Ramos (cell line): ENCODE data around the gene MDH2.
"Not testable (repeated sequence)": the region's sequence is repeated elsewhere in the genome, so short reads cannot be mapped to it uniquely, and the experiment has no call there.

Experiments
- in situ Hi-C: fragments of 300-500 bp; cut with MboI; formaldehyde crosslinking; loops from one replicate; pipeline ENCODE4 v1.14.3; 2022; ENCODE audit warnings: low sequenced_read_pairs; ENCODE audit not compliant: unreplicated experiment

MDH2 gene

GRCh38 chr7:76044375-76044865 is 3.5 kb upstream of the MDH2 start:
- in situ Hi-C loops = no loop called here

- in situ Hi-C loops = no loop called here
Observed at GRCh38 chr7:76047305-76047810, 548 bp upstream of the MDH2 start.

GRCh38 chr7:76048668-76048988 is 722 bp downstream of the MDH2 start:
- in situ Hi-C loops = no loop called here

GRCh38 chr7:76049295-76049694 is 1.4 kb downstream of the MDH2 start:
- in situ Hi-C loops = no loop called here

DNA sequence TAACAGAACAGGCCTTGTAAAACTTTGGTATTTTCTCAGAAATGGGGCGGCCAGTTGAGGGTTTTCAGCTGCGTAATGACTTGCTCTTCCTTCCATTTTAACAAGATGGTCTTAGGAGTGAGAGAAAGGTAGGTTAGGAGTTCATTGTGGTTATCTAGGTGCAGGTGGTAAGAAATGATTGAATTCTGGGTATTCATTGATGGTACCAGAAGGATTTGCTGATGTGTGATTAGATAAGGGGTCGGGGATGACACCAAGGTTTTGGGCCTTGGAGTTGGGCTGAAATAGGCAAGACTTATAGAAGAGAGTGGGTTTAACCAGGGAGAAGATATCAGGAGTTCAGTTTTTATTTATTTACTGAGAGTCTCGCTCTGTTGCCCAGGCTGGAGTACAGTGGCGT is 2.6 kb downstream of the MDH2 start:
- in situ Hi-C loops = no loop called here

GRCh38 chr7:76051840-76052239 is 3.9 kb downstream of the MDH2 start:
- in situ Hi-C loops = no loop called here

- in situ Hi-C loops = not testable (repeated sequence)
Observed at GRCh38 chr7:76052681-76053080, 4.8 kb downstream of the MDH2 start.

- in situ Hi-C loops = no loop called here
Observed at GRCh38 chr7:76053461-76053860, 5.6 kb downstream of the MDH2 start.

DNA sequence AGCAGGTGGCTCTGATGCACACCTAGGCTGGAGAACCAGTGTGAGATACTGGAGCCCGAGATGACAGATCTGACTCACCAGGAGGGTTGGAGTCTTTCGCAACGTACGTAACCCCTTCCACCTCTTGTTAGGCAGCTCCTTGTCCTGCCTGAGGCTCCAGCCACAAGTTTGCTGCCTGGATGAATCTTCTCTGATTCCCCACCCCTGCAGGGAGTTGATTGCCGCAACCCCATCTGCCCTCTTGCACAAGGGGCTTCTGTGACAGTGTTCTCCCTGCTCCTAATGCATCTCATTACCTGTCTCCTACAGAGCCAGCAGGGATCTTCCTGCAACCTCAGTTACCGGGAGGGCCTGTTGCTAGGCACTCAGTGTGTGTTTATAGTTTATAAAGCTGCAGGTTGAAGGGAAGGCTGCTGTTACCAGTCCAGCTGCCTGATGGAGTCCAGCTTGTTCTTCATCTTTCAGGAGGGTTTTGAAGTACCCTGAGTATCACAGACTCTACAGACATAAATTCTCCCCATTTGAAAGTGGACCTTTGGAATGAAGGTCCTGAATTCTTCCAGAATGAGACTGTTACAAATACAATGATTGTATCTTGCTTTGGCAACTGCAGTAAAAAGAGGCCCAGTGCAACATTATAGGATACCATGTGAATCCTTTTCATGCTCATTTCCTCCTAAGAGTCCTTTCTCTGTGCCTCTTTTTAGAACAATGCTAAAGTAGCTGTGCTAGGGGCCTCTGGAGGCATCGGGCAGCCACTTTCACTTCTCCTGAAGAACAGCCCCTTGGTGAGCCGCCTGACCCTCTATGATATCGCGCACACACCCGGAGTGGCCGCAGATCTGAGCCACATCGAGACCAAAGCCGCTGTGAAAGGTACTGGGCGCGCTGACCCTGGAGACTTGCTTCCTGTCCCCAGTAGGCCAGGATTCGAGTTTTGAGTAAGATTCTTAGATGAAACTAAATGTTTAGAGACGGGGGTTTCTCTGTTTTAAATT is 6.5 kb downstream of the MDH2 start:
- in situ Hi-C loops = no loop called here

- in situ Hi-C loops = no loop called here
Observed at GRCh38 chr7:76056241-76056640, 8.3 kb downstream of the MDH2 start.

GRCh38 chr7:76057103-76057812 is 9.4 kb downstream of the MDH2 start:
- in situ Hi-C loops = no loop called here

DNA sequence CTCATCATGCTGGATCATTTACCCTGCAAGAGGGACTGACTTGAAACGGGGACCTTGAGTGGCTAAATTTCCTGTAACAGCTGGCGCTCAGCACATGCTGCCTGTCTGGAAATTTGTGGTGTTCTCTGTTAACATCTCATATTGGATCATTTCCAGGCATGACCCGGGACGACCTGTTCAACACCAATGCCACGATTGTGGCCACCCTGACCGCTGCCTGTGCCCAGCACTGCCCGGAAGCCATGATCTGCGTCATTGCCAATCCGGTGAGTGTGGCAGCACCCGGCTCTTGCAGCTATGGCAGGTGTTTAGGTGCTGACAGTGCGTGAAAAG is 9.9 kb downstream of the MDH2 start:
- in situ Hi-C loops = no loop called here

DNA sequence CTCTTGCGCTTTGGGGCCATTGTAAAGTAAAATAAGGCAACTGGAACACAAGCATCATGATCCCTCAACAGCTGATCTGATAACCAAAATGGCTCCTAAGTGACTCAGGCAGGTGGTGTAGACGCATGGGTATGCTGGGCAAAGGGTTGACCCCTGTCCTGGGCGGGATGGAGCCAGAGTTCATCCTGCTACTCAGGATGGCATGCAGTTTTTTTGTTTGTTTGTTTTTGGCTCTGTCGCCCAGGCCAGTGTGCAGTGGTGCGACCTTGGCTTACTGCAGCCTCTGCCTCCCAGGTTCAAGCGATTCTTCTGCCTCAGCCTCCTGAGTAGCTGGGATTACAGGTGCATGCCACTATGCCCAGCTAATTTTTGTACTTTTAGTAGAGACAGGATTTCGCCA is 10.8 kb downstream of the MDH2 start:
- in situ Hi-C loops = not testable (repeated sequence)

DNA sequence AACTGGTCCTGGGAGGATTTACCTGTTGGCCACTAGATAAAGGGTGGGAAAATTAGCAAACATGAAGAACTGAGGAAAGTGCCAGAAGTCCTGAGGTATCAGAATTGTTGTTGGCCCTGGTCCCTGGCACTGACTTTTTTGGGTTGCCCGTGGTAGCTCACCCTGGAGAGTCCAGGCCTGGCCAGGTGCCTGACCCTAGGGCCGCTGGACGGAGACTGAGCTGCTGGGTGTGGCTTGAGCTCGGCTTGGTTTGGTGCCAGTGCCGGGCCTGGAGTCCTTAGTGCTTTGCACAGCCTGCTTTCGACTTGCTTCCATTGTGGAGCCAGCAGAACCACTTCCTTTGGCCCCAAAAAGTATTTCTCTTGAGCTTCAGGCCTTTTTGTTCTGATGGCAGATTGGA is 12.9 kb downstream of the MDH2 start:
- in situ Hi-C loops = no loop called here

DNA sequence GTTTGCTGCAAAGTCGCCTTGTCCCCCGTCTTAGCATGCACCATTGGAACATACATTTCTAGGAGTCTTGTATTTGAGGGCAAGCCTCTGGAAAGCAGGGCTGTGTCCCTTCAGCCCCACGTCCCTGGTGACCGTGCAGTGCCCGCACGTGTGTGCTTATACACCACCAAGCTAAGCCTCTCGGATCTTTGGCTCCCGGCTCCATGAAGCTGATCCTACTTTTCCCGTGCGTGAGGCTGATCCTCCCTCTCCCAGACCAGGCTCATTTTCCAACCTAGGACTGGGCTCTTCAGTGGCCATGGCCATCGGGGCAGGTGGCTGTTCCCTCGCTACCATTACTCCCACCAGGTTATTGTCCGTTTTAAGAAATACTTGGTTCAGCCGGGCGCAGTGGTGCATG is 14.3 kb downstream of the MDH2 start:
- in situ Hi-C loops = no loop called here

- in situ Hi-C loops = no loop called here
Observed at GRCh38 chr7:76063114-76063513, 15.2 kb downstream of the MDH2 start.

DNA sequence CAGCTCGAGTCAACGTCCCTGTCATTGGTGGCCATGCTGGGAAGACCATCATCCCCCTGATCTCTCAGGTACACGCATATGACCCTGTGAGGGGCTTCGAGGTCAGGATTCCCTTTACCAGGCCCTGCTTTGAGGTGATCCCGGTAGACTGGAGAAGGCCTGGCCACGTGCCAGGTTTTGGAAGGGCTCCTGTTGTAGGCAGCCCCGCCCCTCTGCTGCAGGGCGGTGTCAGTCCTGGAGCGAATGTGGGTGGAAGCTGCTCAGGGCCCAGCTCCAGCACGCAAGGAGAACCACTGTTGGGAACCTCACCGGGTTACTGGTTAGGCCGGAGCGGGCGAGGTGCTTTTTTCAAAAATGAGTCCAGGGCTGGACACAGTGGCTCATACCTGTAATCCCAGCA is 15.6 kb downstream of the MDH2 start:
- in situ Hi-C loops = no loop called here

- in situ Hi-C loops = no loop called here
Observed at GRCh38 chr7:76064208-76064970, 16.5 kb downstream of the MDH2 start.

- in situ Hi-C loops = no loop called here
Observed at GRCh38 chr7:76065016-76065612, 17.2 kb downstream of the MDH2 start.
